ENCODE data around the gene TFCP2L1. TPM values are rescaled to one million over a fixed set of nuclear protein-coding genes. Genes with fewer than 3 reads are reported as not detected.

Gene TFCP2L1
- total and polyA plus RNA-seq, 2 of the 4 experiments (the other 2 are of a cell fraction), result not detected

DNA sequence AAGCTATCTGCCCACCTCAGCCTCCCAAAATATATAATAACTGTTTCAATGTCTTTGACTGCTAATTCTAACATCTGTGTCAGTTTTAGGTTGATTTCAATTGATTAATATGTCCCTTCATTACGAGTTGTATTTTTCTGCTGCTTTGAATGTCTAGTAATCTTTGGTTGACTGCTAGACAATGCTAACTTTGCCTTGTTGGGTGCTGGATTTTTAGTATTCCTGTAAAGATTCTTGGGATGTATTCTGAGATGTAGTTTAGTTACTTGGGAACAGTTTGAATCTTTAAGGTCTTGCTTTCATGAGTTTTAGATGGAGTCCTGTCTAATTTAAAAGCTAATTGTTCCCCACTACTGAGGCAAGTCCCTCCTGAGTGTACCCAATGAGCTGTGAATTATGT lies 114.4 kb downstream of the TFCP2L1 start:
- Histone ChIP-seq H3K4me3 (ENCODE audit: insufficient read depth, low read depth, low read length) (no peak overlapping the region), H3K9me1 (ENCODE audit: insufficient read depth, low read length) (no peaks in the 10 kb centered on the region), H2AK5ac (ENCODE audit: low read depth, low read length) (no peak overlapping the region), H2BK120ac (ENCODE audit: low read depth, low read length) (no peak overlapping the region), H3K4ac (ENCODE audit: low read depth, low read length) (no peak overlapping the region), H2BK20ac (ENCODE audit: low read depth, low read length) (no peak overlapping the region), H3K23ac (ENCODE audit: low read depth, low read length) (no peak overlapping the region), H4K20me1 (ENCODE audit: insufficient read depth, low read length) (no peaks in the 10 kb centered on the region), H3K27me3 (ENCODE audit: control insufficient read depth, insufficient read depth, low read length) (peaks cover 22% of the 10 kb centered on the region), H4K8ac (ENCODE audit: low read depth in 2 of 2, low read length in 2 of 2) (no peak overlapping the region), H3K27ac (ENCODE audit: insufficient read depth, low read length) (no peak overlapping the region), H4K5ac (ENCODE audit: low read depth, low read length) (no peak overlapping the region), H4K91ac (ENCODE audit: insufficient read depth, low read depth, low read length) (no peak overlapping the region), H2BK5ac (ENCODE audit: low read depth, low read length, poor library complexity, severe bottlenecking) (no peak overlapping the region), H3K4me1 (ENCODE audit: control insufficient read depth, insufficient read depth, low read length) (no peaks in the 10 kb centered on the region), H3K4me2 (ENCODE audit: low read depth, low read length) (no peak overlapping the region), H3K79me1 (ENCODE audit: low read depth in 1 of 2, low read length in 2 of 2) (no peaks in the 10 kb centered on the region), H3K14ac (replicated peaks; ENCODE audit: low read depth, low read length) (no peak overlapping the region), H3K9ac (ENCODE audit: low read depth, low read length) (no peak overlapping the region), H2AK9ac (replicated peaks; ENCODE audit: low read depth, low read length, poor library complexity) (no peak overlapping the region), H2BK15ac (ENCODE audit: low read depth, low read length) (no peak overlapping the region), H3K9me3 (ENCODE audit: control insufficient read depth, insufficient read depth, low read length) (no peaks in the 10 kb centered on the region), H2AFZ (replicated peaks; ENCODE audit: low read length, poor library complexity) (no peak overlapping the region), H3K36me3 (ENCODE audit: control insufficient read depth, insufficient read depth, low read length) (no peaks in the 10 kb centered on the region), H3K56ac (ENCODE audit: extremely low read depth, insufficient read depth, low read length) (no peak overlapping the region), H3K18ac (ENCODE audit: low read depth, low read length) (no peak overlapping the region)
- intact Hi-C loops (cut with micrococcal nuclease), result no loop called here
- POLR2A ChIA-PET (ENCODE audit: unreplicated experiment), result no interaction called here
- ATAC-seq (ENCODE audit: low read depth) (no peak), DNase-seq (no peak)
- in situ Hi-C loops (cut with MboI; ENCODE audit: low sequenced_read_pairs), result no loop called here
- CTCF ChIA-PET, result no interaction called here
- TF ChIP-seq RCOR1 (IDR thresholded peaks at IDR 0.05; ENCODE audit: insufficient replicate concordance, low read length), result no peak
- TF ChIP-seq ELK1 (IDR thresholded peaks at IDR 0.05; ENCODE audit: borderline replicate concordance, low read depth, low read length), result no peak
- TF ChIP-seq MAZ (IDR thresholded peaks at IDR 0.05; ENCODE audit: borderline replicate concordance, low read depth, low read length), result no peak
- no peak for TF ChIP-seq MXI1 (IDR thresholded peaks at IDR 0.05; ENCODE audit: borderline replicate concordance, low read depth, low read length)
- TF ChIP-seq SMC3 (IDR thresholded peaks at IDR 0.05; ENCODE audit: low read depth, low read length), result no peak
- BruUV-seq (replicated peaks), result no TSS peak
- no CpG with 5 or more reads among the region's 1 CpG for WGBS, 2 experiments (ENCODE audit: extremely low coverage in 2 of 2, insufficient read length in 1 of 2)
- dilution Hi-C loops (cut with HindIII; ENCODE audit: low sequenced_read_pairs, unreplicated experiment), result no loop called here
